SK-N-MC (cell line): ENCODE measurements around the gene FBLN1.

Source experiments
- FOXP2 ChIP-seq: optimal IDR thresholded peaks from 2 replicates; pipeline ENCODE3; 2011; ENCODE audit warnings: mild to moderate bottlenecking, moderate library complexity; ENCODE audit not compliant: insufficient read depth; ENCODE audit errors: extremely low read length, control extremely low read depth
- POLR2AphosphoS5 ChIP-seq: IDR thresholded peaks from 2 replicates; pipeline ENCODE4 v1.6.1; 2012; ENCODE audit warnings: mild to moderate bottlenecking, low read depth, low read length, borderline replicate concordance

- TF ChIP-seq POLR2AphosphoS5 (no peak), FOXP2 (no peak)
Observed at GRCh38 chr22:45496451-45496941, 6.2 kb upstream of the FBLN1 start.
